ENCODE data around the gene LCOR. TPM values are rescaled to one million over a fixed set of nuclear protein-coding genes. Genes with fewer than 3 reads are reported as not detected.

LCOR gene
- total RNA-seq, 1 experiment from 2014 or later = 10.5 TPM

- ATAC-seq (no peak), DNase-seq (no peak)
- Histone ChIP-seq H3K79me2 (ENCODE audit: low read length) (peaks cover 72% of the 10 kb centered on the region), H3K27ac (ENCODE audit: low read length) (no peak overlapping the region), H3K4me3 (ENCODE audit: low read length) (no peak overlapping the region), H3K27me3 (ENCODE audit: low read length) (no peaks in the 10 kb centered on the region), H3K9me2 (replicated peaks; ENCODE audit: low read length) (no peaks in the 10 kb centered on the region), H3K4me1 (ENCODE audit: insufficient read depth, low read length) (peaks cover 2% of the 10 kb centered on the region; the same call in 1 of the 2 replicates), H3K9ac (ENCODE audit: low read length) (no peak overlapping the region), H3F3A (ENCODE audit: low read length, unreplicated experiment) (no peaks in the 10 kb centered on the region), H3K36me3 (ENCODE audit: low read depth, low read length) (no peaks in the 10 kb centered on the region; the same call in 1 of the 2 replicates), H2AFZ (ENCODE audit: low read length) (no peak overlapping the region), H3K9me3 (ENCODE audit: low read length) (no peaks in the 10 kb centered on the region), H3K4me2 (ENCODE audit: low read length) (no peak overlapping the region), H4K20me1 (ENCODE audit: low read length) (peaks cover 11% of the 10 kb centered on the region; the same call in 1 of the 2 replicates)
- ChIA-PET CTCF (interaction anchor here (0.6 kb wide), 1 partner anchor 256 kb away, joined by 15 read pairs; no protein-coding TSS in a partner anchor), POLR2A (ENCODE audit: unreplicated experiment) (no interaction called here)
- no TSS peak for BruUV-seq (replicated peaks)
- TF ChIP-seq CTCF (conservative IDR thresholded peaks at IDR 0.05; ENCODE audit: low read depth, low read length) = no peak
- TF ChIP-seq EZH2 (IDR thresholded peaks at IDR 0.05; ENCODE audit: low read length, unreplicated experiment) = no peak
- TF ChIP-seq EZH2phosphoT487 (IDR thresholded peaks at IDR 0.05; ENCODE audit: borderline replicate concordance, low read length) = no peak
- intact Hi-C loops (cut with micrococcal nuclease) = no loop called here
These were observed 64.9 kb downstream of the LCOR start for GRCh38 chr10:96896884-96897589.

- Histone ChIP-seq H3K4me1 (ENCODE audit: insufficient read depth, low read length) (peaks cover 33% of the 10 kb centered on the region), H3K4me2 (ENCODE audit: low read length) (peak overlapping the region; percentile 73), H3K36me3 (ENCODE audit: low read depth, low read length) (no peaks in the 10 kb centered on the region), H3K79me2 (ENCODE audit: low read length) (peaks cover 92% of the 10 kb centered on the region), H3K9ac (ENCODE audit: low read length) (no peak overlapping the region), H3K9me3 (ENCODE audit: low read length) (no peaks in the 10 kb centered on the region), H3K27me3 (ENCODE audit: low read length) (no peaks in the 10 kb centered on the region), H2AFZ (ENCODE audit: low read length) (no peak overlapping the region), H3F3A (ENCODE audit: low read length, unreplicated experiment) (no peaks in the 10 kb centered on the region), H3K9me2 (replicated peaks; ENCODE audit: low read length) (no peaks in the 10 kb centered on the region), H3K27ac (ENCODE audit: low read length) (peak overlapping the region; percentile 39), H3K4me3 (ENCODE audit: low read length) (peak overlapping the region; percentile 53), H4K20me1 (ENCODE audit: low read length) (peaks cover 23% of the 10 kb centered on the region; the same call in 1 of the 2 replicates)
- ATAC-seq = no peak
- CTCF ChIA-PET = no interaction called here
- POLR2A ChIA-PET (ENCODE audit: unreplicated experiment) = no interaction called here
- BruUV-seq (replicated peaks) = no TSS peak
- TF ChIP-seq EZH2 (IDR thresholded peaks at IDR 0.05; ENCODE audit: low read length, unreplicated experiment) (no peak), EZH2phosphoT487 (IDR thresholded peaks at IDR 0.05; ENCODE audit: borderline replicate concordance, low read length) (no peak), CTCF (conservative IDR thresholded peaks at IDR 0.05; ENCODE audit: low read depth, low read length) (no peak)
- no peak for DNase-seq
- intact Hi-C loops (cut with micrococcal nuclease) = loop anchor here (5.0 kb wide), 1 partner anchor 40 kb away; no protein-coding TSS in a partner anchor
These were observed 70.0 kb downstream of the LCOR start for GRCh38 chr10:96902117-96902516.

Data from PC-3 (cell line).